KG1 (cell line): Measurements from ENCODE around the gene ADAMTS13.

ENCODE experiments used
- DNase-seq: peaks from one replicate; lab custom pipeline; 2025; lab: John Stamatoyannopoulos, UW

Gene ADAMTS13

GRCh38 chr9:133454943-133455673 lies 32.9 kb downstream of the ADAMTS13 start:
- no peak for DNase-seq

DNA sequence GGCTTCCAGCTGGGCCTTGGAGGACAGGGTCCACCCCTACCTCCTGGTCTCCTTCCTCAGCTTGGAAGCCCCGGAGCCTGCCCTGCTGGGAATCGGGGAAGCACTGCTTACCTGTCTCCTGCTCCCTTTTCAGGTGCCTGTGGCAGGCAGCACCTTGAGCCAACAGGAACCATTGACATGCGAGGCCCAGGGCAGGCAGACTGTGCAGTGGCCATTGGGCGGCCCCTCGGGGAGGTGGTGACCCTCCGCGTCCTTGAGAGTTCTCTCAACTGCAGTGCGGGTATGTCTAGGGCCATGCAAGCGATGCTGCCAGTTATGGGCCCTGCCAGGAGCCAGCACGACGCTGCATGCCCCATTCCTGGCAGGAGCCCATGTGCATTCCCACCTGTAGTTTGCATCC lies 33.8 kb downstream of the ADAMTS13 start:
- no peak for DNase-seq

DNA sequence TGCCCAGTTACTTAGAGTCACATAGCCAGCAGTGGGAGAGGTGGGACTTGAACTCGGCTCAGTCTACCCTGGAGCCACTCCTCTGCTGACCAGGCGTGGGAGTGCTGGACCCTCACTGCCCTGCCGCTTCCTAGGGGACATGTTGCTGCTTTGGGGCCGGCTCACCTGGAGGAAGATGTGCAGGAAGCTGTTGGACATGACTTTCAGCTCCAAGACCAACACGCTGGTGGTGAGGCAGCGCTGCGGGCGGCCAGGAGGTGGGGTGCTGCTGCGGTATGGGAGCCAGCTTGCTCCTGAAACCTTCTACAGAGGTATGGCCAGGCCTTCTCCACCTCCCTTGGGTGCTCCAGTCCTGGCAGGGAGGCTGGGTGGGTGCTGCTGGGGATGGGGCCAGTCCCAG lies 34.2 kb downstream of the ADAMTS13 start:
- DNase-seq, result no peak

DNA sequence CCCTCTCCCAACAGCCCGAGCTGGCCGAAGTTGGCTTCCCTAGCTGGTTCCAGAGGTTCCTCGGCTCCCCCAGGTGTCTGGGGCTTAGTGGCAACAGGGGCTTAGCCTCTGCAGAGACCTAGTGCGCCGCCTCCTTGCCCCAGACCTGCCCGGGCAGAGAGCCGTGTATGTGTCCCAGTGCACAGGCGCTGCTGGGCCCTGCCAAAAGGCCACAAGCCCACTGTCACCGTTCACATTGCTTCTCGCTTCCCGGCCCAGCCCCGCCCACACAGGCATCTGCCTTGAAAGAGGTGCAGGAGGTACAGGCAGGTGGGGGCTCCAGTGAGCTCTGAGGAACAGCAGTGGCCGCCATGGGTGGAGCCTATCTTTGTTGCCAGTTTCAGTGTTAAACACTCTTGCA lies 35.1 kb downstream of the ADAMTS13 start:
- DNase-seq, result no peak

GRCh38 chr9:133457748-133458147 lies 35.6 kb downstream of the ADAMTS13 start:
- no peak for DNase-seq

- no peak for DNase-seq
These were observed 36.6 kb downstream of the ADAMTS13 start for GRCh38 chr9:133458643-133459312.

DNA sequence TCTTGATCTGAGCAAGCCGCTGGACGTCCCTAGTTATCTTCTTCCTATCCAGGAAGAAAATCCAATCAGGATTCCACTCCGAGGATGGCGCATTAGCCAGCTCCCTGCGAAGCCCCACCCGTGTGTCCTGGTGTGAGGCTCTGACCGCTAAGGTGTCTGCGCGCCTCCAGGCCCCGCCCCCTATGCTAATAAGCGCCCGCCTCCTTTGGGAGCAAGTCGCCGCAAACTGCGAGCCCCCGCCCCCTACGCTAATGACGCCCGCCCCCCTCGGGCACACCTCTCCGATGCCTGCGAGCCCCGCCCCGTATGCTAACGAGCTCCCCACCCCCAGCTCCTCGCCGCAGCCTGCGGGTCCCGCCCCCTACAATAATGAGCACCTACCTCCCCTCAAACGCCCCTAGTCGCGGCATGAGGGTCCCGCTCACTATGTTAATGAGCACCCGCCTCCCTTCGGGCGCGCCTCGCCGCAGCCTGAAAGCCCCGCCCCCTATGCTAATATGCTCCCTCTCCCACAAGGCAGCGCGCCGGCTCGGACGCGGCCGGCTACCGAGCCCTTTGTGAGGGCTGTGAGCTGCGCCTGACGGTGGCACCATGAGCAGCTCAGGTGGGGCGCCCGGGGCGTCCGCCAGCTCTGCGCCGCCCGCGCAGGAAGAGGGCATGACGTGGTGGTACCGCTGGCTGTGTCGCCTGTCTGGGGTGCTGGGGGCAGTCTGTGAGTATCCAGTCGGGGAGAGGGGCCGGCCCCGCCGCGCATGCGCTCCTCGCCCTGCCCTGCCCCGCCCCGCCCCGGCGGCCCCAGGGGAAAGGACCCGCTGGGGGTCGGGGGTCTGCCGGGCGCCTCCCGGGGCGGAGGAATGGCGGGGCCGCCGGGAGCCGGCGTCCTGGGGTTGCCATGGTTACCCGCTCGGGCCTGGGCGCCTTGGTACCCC lies 37.6 kb downstream of the ADAMTS13 start, which contains the start of gene CACFD1:
CACFD1 (plus strand) TSS at position 503 of the 929 bp plus-strand sequence; CDS start at position 592, 89 bp downstream.
- peak; percentile 76 for DNase-seq

DNA sequence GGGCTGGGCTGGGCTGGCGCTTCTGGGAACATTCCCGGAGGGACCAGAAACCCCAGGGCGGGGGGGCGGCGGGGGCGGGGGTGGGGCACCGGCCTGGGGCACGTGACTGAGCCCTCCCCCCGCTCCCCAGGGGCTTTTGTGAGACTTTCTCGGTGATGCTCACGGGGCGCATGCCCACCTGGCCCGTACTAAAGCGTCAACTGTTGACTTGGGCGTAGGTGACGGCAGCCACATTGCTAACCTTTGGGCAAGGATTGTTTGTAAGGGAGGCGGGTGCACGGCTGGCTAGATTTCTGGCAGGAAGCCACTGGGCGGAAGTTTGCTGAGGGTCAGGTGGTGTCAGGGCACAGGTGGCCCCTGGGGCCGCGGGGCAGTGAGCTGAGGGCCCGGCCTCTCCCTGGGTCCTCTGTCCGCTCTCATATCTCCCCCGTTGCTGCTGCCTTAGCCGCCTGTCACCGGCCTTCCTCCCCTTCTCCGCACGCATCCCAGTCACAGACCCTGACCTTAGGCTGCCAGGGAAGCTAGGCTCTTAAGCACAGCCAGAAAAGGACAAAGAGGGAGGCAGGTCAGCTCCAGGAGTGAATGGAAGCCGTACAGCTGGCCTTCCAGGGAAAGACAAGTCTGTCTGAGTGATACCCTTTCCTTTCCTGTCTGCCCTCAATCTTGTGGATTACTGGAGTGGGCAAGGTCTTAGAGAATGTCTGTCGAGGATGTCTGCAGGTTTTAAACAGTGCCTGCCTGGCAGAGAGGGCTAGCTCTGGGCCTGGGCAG lies 38.4 kb downstream of the ADAMTS13 start:
- DNase-seq, result no peak

DNA sequence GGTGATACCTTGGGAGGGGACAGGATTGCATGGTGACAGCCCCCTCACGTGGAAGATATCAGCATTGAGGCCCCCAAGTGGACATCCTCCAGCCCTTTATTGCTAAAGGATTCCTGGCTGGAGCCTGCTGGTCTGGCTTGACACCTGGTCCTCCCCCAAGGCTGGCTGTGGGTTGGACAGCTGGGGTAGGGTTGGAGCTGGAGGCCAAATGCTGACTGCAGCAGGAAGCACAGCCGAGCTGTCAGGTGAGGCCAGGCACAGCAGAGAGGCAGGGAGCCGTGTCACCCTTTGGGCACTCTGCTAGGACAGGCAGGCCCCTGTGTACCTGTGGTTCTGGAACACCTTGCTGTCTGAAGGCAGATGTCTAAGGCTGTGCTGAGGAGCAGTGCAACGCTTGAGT lies 39.8 kb downstream of the ADAMTS13 start:
- no peak for DNase-seq

DNA sequence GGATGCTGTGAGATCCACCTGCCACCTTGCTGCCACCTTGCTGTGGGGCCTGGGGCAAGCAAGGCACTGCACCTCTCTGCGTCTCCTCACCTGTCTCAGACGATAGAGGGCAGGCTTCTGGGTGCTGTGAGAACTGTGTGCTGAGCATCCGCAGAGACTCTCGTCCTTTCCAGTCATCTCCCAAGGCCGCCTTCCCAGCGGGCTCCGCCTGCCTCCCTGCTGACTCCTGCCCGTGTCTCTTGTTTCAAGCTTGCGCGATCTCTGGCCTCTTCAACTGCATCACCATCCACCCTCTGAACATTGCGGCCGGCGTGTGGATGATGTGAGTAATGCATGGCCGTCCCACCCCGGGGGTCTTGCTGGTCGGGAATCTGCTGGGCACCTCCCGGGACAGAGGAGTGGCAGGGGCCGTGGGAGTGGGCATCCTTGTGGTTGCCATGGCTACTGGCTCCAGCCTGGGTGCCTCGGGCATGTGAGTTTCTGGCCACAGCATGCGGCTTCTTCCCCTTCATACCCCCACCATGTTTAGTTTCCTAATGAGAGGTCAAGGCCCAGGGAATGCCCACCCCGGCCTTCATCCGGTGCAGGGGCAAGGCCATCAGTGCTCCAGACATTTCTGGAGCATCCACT lies 41.2 kb downstream of the ADAMTS13 start:
- DNase-seq, result no peak

- DNase-seq, result no peak
These were observed 41.9 kb downstream of the ADAMTS13 start for GRCh38 chr9:133463864-133464615.

- DNase-seq, result no peak
These were observed 42.5 kb downstream of the ADAMTS13 start for GRCh38 chr9:133464638-133465037.

DNA sequence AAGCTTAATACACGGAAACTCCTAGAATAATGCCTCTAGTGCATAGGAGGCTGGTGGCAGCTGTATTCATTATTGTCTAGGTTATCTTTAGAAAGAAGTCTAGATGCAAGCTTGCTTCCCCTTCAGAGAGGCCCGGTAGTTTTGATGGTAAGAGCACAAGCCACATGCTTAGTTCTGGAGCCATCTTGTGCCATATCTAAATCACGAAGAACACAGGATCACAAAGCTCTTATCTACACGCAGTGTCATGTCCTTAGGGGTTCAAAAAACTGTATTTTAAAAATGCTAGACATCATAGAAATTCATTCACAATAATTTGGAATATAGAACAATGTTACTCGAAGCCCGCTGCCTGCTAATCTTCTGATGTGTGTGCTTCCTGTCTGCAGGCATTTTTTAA lies 43.8 kb downstream of the ADAMTS13 start:
- no peak for DNase-seq

- DNase-seq, result no peak
These were observed 44.9 kb downstream of the ADAMTS13 start for GRCh38 chr9:133467101-133467500.

DNA sequence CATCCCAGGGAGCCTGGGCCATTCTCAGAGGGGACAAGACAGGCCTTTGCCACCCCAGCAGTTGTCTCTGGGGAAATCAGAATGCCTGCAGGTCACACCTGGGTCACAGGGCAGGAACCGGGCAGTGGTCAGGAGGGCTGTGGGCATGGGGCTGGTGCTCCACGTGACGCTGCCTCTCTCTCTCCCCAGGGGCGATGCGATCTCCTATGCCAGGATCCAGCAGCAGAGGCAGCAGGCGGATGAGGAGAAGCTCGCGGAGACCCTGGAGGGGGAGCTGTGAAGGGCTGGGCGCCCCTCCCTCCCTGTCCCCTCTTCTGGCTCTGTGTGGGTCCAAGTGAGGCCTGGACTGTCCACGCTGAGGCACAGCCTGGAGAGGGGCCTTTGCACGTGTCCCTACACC lies 46.2 kb downstream of the ADAMTS13 start:
- no peak for DNase-seq

DNA sequence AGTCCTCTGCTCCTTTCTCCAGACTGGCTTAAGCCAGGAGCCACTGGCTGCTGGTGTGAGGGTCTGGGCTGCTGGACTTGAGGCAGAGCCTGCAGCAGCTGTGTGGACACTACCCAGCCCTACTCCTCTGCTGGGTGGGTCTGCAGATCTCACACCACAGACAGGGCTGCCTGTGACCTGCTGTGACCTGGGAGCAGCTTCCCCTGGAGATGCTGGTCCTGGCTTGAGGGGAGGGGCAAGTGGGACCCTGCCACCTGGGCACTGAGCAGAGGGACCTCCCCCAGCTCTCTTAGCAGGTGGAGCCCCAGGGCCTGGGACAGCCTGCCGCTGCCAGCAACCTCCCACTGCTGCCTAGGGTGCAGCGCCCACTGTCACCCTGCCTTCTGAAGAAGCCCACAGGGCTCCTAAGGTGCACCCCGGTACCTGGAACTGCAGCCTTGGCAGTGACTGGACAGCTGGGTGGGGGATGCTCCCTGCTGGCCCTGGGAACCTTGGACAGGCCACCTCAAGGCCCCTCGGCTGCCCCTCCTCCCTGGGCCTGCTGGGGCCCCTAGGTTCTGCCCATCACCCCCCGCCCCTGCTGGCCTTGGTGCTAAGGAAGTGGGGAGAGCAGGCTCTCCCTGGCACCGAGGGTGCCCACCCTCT lies 46.7 kb downstream of the ADAMTS13 start:
- no peak for DNase-seq

DNA sequence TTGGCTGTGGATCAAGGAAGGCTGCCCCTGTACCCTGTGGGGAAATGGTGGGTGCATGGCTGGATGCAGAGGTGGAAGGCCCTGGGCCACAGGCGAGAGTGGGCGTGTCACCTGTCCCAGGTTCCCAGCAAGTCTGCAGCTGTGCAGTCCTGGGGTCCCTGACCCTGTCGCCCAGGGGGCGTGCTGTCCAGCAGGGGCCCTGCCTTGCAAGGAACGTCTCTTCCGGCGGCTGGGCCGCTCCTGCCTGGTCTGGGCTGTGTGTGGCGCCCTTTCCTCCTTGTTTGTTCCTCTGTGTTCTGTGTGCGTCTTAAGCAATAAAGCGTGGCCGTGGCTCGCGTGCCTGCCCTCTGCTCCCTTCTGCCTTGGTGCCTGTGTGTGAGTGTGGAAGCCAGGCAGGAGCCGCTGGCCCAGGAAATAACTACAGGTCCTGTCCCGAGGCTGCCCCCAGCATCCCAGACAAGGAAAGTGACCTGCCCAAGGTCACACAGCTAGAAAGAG lies 48.3 kb downstream of the ADAMTS13 start:
- DNase-seq, result no peak

DNA sequence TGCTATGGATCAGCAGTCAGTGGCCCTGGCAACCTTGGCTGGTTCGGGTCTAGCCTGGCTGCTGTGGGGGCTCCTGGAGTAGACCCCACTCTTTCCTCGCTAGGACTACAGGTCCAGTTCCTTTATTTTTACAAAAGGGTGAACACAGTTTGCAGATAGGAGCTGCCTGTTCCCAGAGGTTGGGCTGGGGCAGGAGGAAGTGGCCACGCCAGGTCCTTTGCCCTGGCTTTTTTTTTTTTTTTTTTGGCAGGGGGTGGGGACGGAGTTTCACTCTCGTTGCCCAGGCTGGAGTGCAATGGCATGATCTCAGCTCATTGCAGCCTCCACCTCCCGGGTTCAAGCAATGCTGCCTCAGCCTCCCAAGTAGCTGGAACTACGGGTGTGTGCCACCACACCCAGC lies 48.8 kb downstream of the ADAMTS13 start:
- no peak for DNase-seq

- no peak for DNase-seq
These were observed 49.5 kb downstream of the ADAMTS13 start for GRCh38 chr9:133471551-133472276.
